ENCODE measurements around the gene IGF2. TPM values are rescaled to one million over a fixed set of nuclear protein-coding genes. Genes with fewer than 3 reads are reported as not detected.

IGF2 gene
- total RNA-seq, 4 donors from 2014 or later, result 1.9 to 15.5 (median 9.5) TPM

- no peak for TF ChIP-seq CTCF (IDR thresholded peaks at IDR 0.05)
- TF ChIP-seq POLR2A (IDR thresholded peaks at IDR 0.05), result no peak
Measured at GRCh38 chr11:2169005-2169378, 29.8 kb upstream of the IGF2 start.

GRCh38 chr11:2168286-2169004 lies 29.3 kb upstream of the IGF2 start:
- Histone ChIP-seq H3K27ac (no peak overlapping the region), H3K27me3 (no peaks in the 10 kb centered on the region), H3K4me3 (no peak overlapping the region), H3K9me3 (no peaks in the 10 kb centered on the region), H3K4me1 (peaks cover 0 to 7% (median 0%) of the 10 kb centered on the region in 4 donors), H3K36me3 (no peaks in the 10 kb centered on the region)
- TF ChIP-seq POLR2A (IDR thresholded peaks at IDR 0.05) (no peak), CTCF (IDR thresholded peaks at IDR 0.05) (no peak)
- DNase-seq, result no peak

More at GRCh38 chr11:2169005-2169378, 29.8 kb upstream of the IGF2 start:
- no peaks in the 10 kb centered on the region for H3K27me3 ChIP-seq
- H3K4me3 ChIP-seq, result no peak overlapping the region
- peaks cover 0 to 7% (median 0%) of the 10 kb centered on the region in 4 donors for H3K4me1 ChIP-seq
- no peak for DNase-seq
- no peaks in the 10 kb centered on the region for H3K36me3 ChIP-seq
- no peak overlapping the region for H3K27ac ChIP-seq
- no peaks in the 10 kb centered on the region for H3K9me3 ChIP-seq

GRCh38 chr11:2167141-2168045 lies 28.2 kb upstream of the IGF2 start:
- DNase-seq, result no peak
- Histone ChIP-seq H3K4me3 (no peak overlapping the region), H3K9me3 (no peaks in the 10 kb centered on the region), H3K27me3 (no peaks in the 10 kb centered on the region), H3K27ac (no peak overlapping the region), H3K4me1 (peaks cover 0 to 7% (median 0%) of the 10 kb centered on the region in 4 donors), H3K36me3 (no peaks in the 10 kb centered on the region)
- no peak for TF ChIP-seq CTCF (IDR thresholded peaks at IDR 0.05)

- Histone ChIP-seq H3K4me3 (peak overlapping the region in 3 of 4 donors; percentile 26 to 32 (median 26)), H3K27me3 (no peaks in the 10 kb centered on the region), H3K36me3 (no peaks in the 10 kb centered on the region), H3K4me1 (peaks cover 0 to 7% (median 0%) of the 10 kb centered on the region in 4 donors), H3K27ac (no peak overlapping the region), H3K9me3 (no peaks in the 10 kb centered on the region)
- no peak for DNase-seq
- TF ChIP-seq CTCF (IDR thresholded peaks at IDR 0.05) (peak in 5 of 6 experiments; percentile 12 to 48 (median 44)), POLR2A (IDR thresholded peaks at IDR 0.05) (no peak)
Measured at GRCh38 chr11:2166091-2166851, 27.1 kb upstream of the IGF2 start.

GRCh38 chr11:2165571-2165970 lies 26.4 kb upstream of the IGF2 start:
- Histone ChIP-seq H3K27ac (no peak overlapping the region), H3K36me3 (no peaks in the 10 kb centered on the region), H3K4me3 (no peak overlapping the region), H3K9me3 (no peaks in the 10 kb centered on the region), H3K4me1 (peaks cover 0 to 7% (median 0%) of the 10 kb centered on the region in 4 donors), H3K27me3 (no peaks in the 10 kb centered on the region)
- TF ChIP-seq POLR2A (IDR thresholded peaks at IDR 0.05) (no peak), CTCF (IDR thresholded peaks at IDR 0.05) (no peak)
- DNase-seq, result no peak

Data from Peyer's patch (tissue), 4 donors.